ENCODE measurements around the gene CHD5. TPM values are rescaled to one million over a fixed set of nuclear protein-coding genes. Genes with fewer than 3 reads are reported as not detected.

CHD5 gene
- total RNA-seq, 6 experiments from 2014 or later: not detected

GRCh38 chr1:6180707-6181311 is 688 bp upstream of the CHD5 start:
- intact Hi-C loops (cut with DNase I): no loop called here
- Histone ChIP-seq H3K4me1 (peaks cover 0 to 8% (median 0%) of the 10 kb centered on the region in 4 donors), H3K4me3 (no peak overlapping the region), H3K27me3 (peaks cover 0 to 14% of the 10 kb centered on the region in 2 donors), H3K27ac (no peak overlapping the region), H3K36me3 (peaks cover 0 to 7% (median 4%) of the 10 kb centered on the region in 4 donors), H3K9me3 (no peaks in the 10 kb centered on the region)
- WGBS (ENCODE audit: insufficient coverage, low coverage, low lambda C conversion rate, missing lambda C conversion rate): 4% methylated on average over 16 of the region's 36 CpGs
- DNase-seq (no peak), ATAC-seq (peak in 1 of 4 donors; percentile 14)
- TF ChIP-seq CTCF (IDR thresholded peaks at IDR 0.05) (no peak), POLR2A (IDR thresholded peaks at IDR 0.05) (no peak)

- Histone ChIP-seq H3K4me1 (peaks cover 0 to 8% (median 0%) of the 10 kb centered on the region in 4 donors), H3K27ac (no peak overlapping the region), H3K9me3 (no peaks in the 10 kb centered on the region), H3K4me3 (no peak overlapping the region), H3K27me3 (peaks cover 0 to 14% of the 10 kb centered on the region in 2 donors), H3K36me3 (no peaks in the 10 kb centered on the region)
- ATAC-seq (no peak), DNase-seq (no peak)
- intact Hi-C loops (cut with DNase I): no loop called here
- WGBS (ENCODE audit: insufficient coverage, low coverage, low lambda C conversion rate, missing lambda C conversion rate): no CpG with 5 or more reads among the region's 92 CpGs
- TF ChIP-seq POLR2A (IDR thresholded peaks at IDR 0.05): no peak
- TF ChIP-seq CTCF (IDR thresholded peaks at IDR 0.05): no peak
Measured at GRCh38 chr1:6179564-6180175, 451 bp downstream of the CHD5 start.

GRCh38 chr1:6178751-6179563 is 1.2 kb downstream of the CHD5 start:
- DNase-seq: peak in 1 of 3 donors; percentile 14
- no peak for ATAC-seq
- no peak overlapping the region for H3K27ac ChIP-seq
- 16% methylated on average over 12 of the region's 51 CpGs for WGBS (ENCODE audit: insufficient coverage, low coverage, low lambda C conversion rate, missing lambda C conversion rate)
- H3K9me3 ChIP-seq: no peaks in the 10 kb centered on the region
- TF ChIP-seq CTCF (IDR thresholded peaks at IDR 0.05) (no peak), POLR2A (IDR thresholded peaks at IDR 0.05) (no peak)
- H3K36me3 ChIP-seq: no peaks in the 10 kb centered on the region
- peaks cover 0 to 8% (median 0%) of the 10 kb centered on the region in 4 donors for H3K4me1 ChIP-seq
- H3K27me3 ChIP-seq: peaks cover 0 to 14% of the 10 kb centered on the region in 2 donors
- H3K4me3 ChIP-seq: no peak overlapping the region
- intact Hi-C loops (cut with DNase I): no loop called here

GRCh38 chr1:6177681-6178380 is 2.3 kb downstream of the CHD5 start:
- H3K9me3 ChIP-seq: no peaks in the 10 kb centered on the region
- 62% methylated on average over 9 of the region's 18 CpGs for WGBS (ENCODE audit: insufficient coverage, low coverage, low lambda C conversion rate, missing lambda C conversion rate)
- peaks cover 0 to 8% (median 0%) of the 10 kb centered on the region in 4 donors for H3K4me1 ChIP-seq
- H3K36me3 ChIP-seq: no peaks in the 10 kb centered on the region
- intact Hi-C loops (cut with DNase I): no loop called here
- TF ChIP-seq CTCF (IDR thresholded peaks at IDR 0.05) (no peak), POLR2A (IDR thresholded peaks at IDR 0.05) (no peak)
- no peak overlapping the region for H3K27ac ChIP-seq
- ATAC-seq: no peak
- DNase-seq: no peak
- H3K27me3 ChIP-seq: peaks cover 0 to 14% of the 10 kb centered on the region in 2 donors
- H3K4me3 ChIP-seq: no peak overlapping the region
